ENCODE data around the gene UQCR11. TPM values are rescaled to one million over a fixed set of nuclear protein-coding genes. Genes with fewer than 3 reads are reported as not detected.
A peak's percentile ranks its signal among the peaks of the same experiment; 100 is the strongest.

The UQCR11 gene
- total RNA-seq, 1 donor from 2014 or later = 61.0 TPM

DNA sequence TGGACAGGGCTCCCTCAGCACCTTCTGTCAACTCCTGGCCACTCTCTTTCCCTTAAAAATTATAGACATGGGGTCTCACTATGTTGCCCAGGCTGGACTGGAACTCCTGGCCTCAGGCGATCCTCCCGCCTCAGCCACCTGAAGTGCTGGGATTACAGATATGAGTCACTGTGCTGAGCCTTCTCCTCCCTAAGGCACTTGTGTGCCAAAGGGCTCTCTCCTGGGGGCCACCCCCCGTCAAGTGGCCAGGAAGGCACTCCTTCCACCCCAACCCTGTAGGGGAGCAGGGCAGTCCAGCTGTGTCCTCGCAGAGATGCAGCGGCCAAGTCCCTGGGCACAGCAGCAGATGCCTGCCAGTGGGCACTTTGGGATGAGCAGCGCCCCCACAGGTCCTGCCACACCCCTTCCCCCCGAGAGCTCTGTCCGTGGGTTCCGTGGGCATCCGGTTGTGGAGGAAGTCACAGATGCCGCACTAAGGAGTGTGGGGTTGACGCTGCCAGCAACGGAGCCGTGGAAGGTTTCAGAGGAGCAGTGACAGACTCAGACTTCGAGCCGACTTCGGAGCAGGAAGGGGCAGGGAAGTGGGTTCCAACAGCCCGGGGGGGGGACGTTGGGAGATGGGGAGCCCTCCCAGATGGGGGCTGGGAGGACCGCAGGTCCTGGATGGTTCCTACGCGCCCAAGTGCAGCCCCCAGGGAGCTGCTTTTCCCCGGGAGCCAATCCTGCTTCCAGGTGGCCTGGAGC, 3.3 kb upstream of the UQCR11 start:
- peaks cover 14 to 17% of the 10 kb centered on the region in 2 donors for H3K4me1 ChIP-seq
- intact Hi-C loops (cut with DNase I) = loop anchor here (5.0 kb wide), 1 partner anchor 41 kb away; the partner anchor contains the start of gene MEX3D

GRCh38 chr19:1606138-1606651, 933 bp upstream of the UQCR11 start:
- Histone ChIP-seq H3K36me3 (peaks cover under 1 to 12% of the 10 kb centered on the region in 2 donors), H3K9me3 (no peaks in the 10 kb centered on the region), H3K27me3 (no peaks in the 10 kb centered on the region), H3K4me3 (peak overlapping the region; percentile 93 to 98), H3K27ac (peak overlapping the region; percentile 92), H3K4me1 (peaks cover 15 to 25% of the 10 kb centered on the region in 2 donors)
- intact Hi-C loops (cut with DNase I) = loop anchor here (5.0 kb wide), 1 partner anchor 39 kb away; the partner anchor contains the start of gene MEX3D
- no peak for DNase-seq (ENCODE audit: low spot score in 2 of 2)
- no peak for TF ChIP-seq CTCF (IDR thresholded peaks at IDR 0.05)

More for the DNA sequence above, 3.3 kb upstream of the UQCR11 start:
- Histone ChIP-seq H3K4me3 (no peak overlapping the region), H3K27ac (no peak overlapping the region), H3K27me3 (no peaks in the 10 kb centered on the region), H3K9me3 (no peaks in the 10 kb centered on the region), H3K36me3 (peaks cover 14 to 31% of the 10 kb centered on the region in 2 donors)
- DNase-seq (ENCODE audit: low spot score in 2 of 2) = no peak
- TF ChIP-seq CTCF (IDR thresholded peaks at IDR 0.05) = no peak

DNA sequence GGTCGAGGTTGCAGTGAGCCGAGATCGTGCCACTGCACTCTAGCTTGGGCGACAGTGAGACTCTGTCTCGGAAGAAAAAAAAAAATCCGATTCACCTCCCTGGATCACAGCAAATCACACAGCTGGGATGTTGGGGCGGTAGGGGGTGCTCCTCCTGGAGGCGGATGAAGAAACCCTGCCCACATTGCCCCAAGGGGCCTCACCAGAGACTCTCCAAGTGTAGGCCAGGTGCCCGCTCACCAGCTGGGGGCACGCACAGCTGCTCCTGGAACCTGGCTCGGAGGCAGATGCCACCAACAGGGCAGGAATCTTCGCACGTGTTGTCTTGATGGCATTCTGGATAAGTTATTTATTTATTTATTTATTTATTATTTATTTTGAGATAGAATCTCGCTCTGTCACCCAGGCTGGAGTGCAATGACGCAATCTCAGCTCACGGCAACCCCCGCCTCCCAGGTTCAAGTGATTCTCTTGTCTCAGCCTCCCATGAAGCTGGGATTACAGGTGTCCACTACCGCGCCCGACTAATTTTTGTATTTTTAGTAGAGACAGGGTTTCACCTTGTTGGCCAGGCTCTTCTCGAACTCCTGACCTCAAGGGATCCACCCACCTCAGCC, 3.1 kb downstream of the UQCR11 start:
- no peak for TF ChIP-seq CTCF (IDR thresholded peaks at IDR 0.05)
- Histone ChIP-seq H3K9me3 (no peaks in the 10 kb centered on the region), H3K4me3 (no peak overlapping the region), H3K36me3 (peaks cover 20 to 30% of the 10 kb centered on the region in 2 donors), H3K27me3 (no peaks in the 10 kb centered on the region), H3K4me1 (peaks cover 15 to 25% of the 10 kb centered on the region in 2 donors), H3K27ac (no peak overlapping the region)
- intact Hi-C loops (cut with DNase I) = no loop called here
- no peak for DNase-seq (ENCODE audit: low spot score in 2 of 2)

- H3K36me3 ChIP-seq = peaks cover 25 to 35% of the 10 kb centered on the region in 2 donors
- H3K27ac ChIP-seq = no peak overlapping the region
- peaks cover 15 to 25% of the 10 kb centered on the region in 2 donors for H3K4me1 ChIP-seq
- H3K27me3 ChIP-seq = no peaks in the 10 kb centered on the region
- no peak for TF ChIP-seq CTCF (IDR thresholded peaks at IDR 0.05)
- intact Hi-C loops (cut with DNase I) = no loop called here
- no peak for DNase-seq (ENCODE audit: low spot score in 2 of 2)
- H3K4me3 ChIP-seq = no peak overlapping the region
- no peaks in the 10 kb centered on the region for H3K9me3 ChIP-seq
These were observed 3.6 kb downstream of the UQCR11 start for GRCh38 chr19:1601613-1602064.

DNA sequence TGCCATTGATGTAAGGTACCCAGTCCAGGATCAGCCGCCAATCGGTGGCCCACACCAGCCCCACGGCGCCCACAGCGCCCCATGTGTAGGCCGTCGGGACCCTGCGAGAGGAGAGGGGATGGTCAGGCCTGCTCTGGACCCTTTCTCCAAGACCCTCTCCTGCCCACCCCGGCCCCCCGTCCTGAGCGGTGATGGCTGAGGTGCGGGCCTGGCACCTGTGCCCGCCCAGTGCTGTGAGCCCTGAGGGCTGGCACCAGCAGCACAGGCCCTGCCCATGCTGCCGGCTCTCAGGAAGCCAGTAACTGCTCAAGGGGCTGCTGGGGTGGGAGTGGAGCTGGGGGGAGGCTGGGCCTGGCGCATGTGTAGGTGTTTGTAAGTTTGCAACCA, 5.8 kb downstream of the UQCR11 start:
- no peak for DNase-seq (ENCODE audit: low spot score in 2 of 2)
- Histone ChIP-seq H3K27me3 (no peaks in the 10 kb centered on the region), H3K9me3 (no peaks in the 10 kb centered on the region), H3K36me3 (peaks cover 27 to 38% of the 10 kb centered on the region in 2 donors), H3K4me1 (peaks cover 7 to 17% of the 10 kb centered on the region in 2 donors), H3K4me3 (no peak overlapping the region), H3K27ac (no peak overlapping the region)
- TF ChIP-seq CTCF (IDR thresholded peaks at IDR 0.05) = no peak
- intact Hi-C loops (cut with DNase I) = no loop called here

All from ascending aorta (tissue), 2 donors.